ENCODE measurements around the gene TAPBP.

DNA sequence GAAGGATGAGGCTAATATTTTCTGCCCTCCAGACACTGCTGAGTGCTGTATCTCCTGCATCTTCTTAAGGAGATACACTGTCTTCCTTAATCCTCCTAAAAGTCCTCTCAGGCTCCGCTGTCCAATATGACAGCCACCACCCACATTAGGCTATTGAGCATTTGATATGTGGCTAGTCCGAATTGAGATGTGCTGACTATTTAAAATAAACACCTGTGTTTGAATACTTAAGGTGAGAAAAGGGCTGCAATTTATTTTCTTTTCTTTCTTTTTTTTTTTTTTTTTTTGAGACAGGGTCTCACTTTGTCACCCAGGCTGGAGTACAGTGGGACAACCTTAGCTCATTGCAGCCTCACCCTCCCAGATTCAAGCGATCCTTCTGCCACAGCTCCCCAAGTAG, 12.0 kb downstream of the TAPBP start:
- TF ChIP-seq, protein P1, sequence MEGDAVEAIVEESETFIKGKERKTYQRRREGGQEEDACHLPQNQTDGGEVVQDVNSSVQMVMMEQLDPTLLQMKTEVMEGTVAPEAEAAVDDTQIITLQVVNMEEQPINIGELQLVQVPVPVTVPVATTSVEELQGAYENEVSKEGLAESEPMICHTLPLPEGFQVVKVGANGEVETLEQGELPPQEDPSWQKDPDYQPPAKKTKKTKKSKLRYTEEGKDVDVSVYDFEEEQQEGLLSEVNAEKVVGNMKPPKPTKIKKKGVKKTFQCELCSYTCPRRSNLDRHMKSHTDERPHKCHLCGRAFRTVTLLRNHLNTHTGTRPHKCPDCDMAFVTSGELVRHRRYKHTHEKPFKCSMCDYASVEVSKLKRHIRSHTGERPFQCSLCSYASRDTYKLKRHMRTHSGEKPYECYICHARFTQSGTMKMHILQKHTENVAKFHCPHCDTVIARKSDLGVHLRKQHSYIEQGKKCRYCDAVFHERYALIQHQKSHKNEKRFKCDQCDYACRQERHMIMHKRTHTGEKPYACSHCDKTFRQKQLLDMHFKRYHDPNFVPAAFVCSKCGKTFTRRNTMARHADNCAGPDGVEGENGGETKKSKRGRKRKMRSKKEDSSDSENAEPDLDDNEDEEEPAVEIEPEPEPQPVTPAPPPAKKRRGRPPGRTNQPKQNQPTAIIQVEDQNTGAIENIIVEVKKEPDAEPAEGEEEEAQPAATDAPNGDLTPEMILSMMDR (IDR thresholded peaks at IDR 0.05): no peak
- TF ChIP-seq EP300 (IDR thresholded peaks at IDR 0.05) (no peak), POLR2A (IDR thresholded peaks at IDR 0.05; ENCODE audit: low read depth) (no peak), POLR2AphosphoS5 (IDR thresholded peaks at IDR 0.05) (no peak)
